NCI-H146 (cell line): ENCODE data around the gene CAMTA1.

Experiments used
- DNase-seq: peaks from one replicate; lab custom pipeline; 2025; lab: John Stamatoyannopoulos, UW

Gene CAMTA1

GRCh38 chr1:6852136-6852890, 67.1 kb downstream of the CAMTA1 start:
- DNase-seq, result no peak

DNA sequence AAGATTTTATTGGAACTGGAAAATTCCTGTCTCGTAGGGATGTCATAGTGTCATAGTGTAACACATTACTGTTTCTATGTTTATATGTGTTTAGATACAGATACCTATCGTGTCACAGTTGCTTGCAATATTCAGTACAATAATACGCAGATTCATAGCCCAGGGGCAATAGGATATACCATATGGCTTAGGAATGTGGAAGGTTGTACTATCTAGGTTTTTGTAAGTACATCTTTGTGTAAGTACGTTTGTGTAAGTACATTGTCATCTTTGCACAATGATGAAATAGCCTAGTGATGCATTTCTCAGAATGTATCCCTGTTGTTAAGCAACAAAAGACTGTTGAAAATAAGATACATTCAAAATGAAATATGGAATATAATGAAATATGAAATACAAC, 68.9 kb downstream of the CAMTA1 start:
- no peak for DNase-seq

GRCh38 chr1:6857831-6858230, 72.6 kb downstream of the CAMTA1 start:
- no peak for DNase-seq

- DNase-seq, result no peak
Measured at GRCh38 chr1:6858596-6858995, 73.3 kb downstream of the CAMTA1 start.

- no peak for DNase-seq
Measured at GRCh38 chr1:6859415-6860343, 74.4 kb downstream of the CAMTA1 start.

DNA sequence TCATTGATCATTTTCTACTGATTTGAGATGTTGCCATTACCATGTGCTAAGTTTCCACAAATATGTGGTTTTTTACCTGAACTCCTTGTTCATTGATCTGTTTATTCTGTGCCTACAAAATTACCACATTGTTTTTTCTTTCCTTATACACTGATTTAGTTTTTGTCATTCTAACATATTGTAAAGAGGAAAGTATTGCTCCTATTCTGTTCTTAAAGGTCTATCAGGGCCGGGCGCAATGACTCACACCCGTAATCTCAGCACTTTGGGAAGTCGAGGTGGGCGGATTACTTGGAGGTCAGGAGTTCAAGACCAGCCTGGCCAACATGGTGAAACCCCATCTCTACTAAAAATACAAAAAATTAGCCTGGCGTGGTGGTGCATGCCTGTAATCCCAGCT, 75.1 kb downstream of the CAMTA1 start:
- no peak for DNase-seq

DNA sequence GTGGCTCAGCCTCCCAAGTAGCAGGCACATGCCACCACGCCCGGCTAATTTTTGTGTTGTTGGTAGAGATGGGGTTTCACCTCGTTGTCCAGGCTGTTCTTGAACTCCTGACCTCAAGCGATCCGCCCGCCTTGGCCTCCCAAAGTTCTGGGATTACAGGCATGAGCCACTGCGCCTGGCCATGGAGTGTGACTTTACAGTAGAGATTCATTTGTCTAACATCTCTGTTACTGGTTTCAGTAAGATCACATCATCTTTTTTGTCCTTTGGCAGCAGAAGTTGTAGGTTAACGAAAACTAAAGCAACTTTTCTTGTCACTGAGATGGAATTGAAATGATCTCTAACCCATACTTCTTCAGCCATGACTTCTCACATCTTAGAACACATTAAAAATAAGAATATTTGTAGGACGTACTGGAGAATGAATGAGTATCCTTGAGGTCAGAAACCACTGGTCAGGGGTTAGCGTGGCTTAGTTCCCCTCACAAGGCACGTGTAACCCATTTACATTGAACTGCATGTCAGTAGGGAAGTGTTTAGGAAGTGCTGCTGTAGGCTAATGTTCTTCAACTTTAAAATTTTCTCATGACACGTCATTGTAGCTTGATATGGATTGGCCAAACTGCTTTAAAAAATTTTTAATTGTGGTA, 75.9 kb downstream of the CAMTA1 start:
- DNase-seq, result no peak

- DNase-seq, result no peak
Measured at GRCh38 chr1:6862906-6863305, 77.7 kb downstream of the CAMTA1 start.

DNA sequence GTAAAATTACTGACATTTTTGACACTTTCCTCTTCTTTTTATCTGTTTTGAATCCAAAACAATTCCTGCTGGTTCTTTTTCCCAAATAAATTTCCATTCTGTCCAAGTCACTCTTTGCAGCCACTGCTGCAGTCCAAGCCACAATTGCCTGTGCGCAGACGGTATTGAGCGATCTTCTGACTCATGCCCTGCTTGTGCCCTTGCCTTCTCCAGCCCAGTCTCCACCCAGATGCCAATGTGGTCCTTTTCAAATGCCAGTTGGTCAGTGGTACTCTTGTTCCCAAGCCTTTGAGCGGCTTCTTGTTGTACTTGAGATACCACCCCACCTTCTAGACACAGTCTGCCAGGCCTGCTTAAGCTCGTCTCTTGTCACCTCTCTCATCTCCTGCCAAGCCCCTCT, 78.9 kb downstream of the CAMTA1 start:
- no peak for DNase-seq

GRCh38 chr1:6866825-6867224, 81.6 kb downstream of the CAMTA1 start:
- DNase-seq, result no peak

- DNase-seq, result no peak
Measured at GRCh38 chr1:6867321-6867720, 82.1 kb downstream of the CAMTA1 start.

GRCh38 chr1:6867729-6868659, 82.7 kb downstream of the CAMTA1 start:
- no peak for DNase-seq

- DNase-seq, result no peak
Measured at GRCh38 chr1:6868660-6869380, 83.6 kb downstream of the CAMTA1 start.

- no peak for DNase-seq
Measured at GRCh38 chr1:6869545-6869944, 84.3 kb downstream of the CAMTA1 start.

GRCh38 chr1:6870086-6870485, 84.8 kb downstream of the CAMTA1 start:
- no peak for DNase-seq

- DNase-seq, result no peak
Measured at GRCh38 chr1:6870571-6870970, 85.3 kb downstream of the CAMTA1 start.

GRCh38 chr1:6871300-6871972, 86.2 kb downstream of the CAMTA1 start:
- DNase-seq, result no peak

DNA sequence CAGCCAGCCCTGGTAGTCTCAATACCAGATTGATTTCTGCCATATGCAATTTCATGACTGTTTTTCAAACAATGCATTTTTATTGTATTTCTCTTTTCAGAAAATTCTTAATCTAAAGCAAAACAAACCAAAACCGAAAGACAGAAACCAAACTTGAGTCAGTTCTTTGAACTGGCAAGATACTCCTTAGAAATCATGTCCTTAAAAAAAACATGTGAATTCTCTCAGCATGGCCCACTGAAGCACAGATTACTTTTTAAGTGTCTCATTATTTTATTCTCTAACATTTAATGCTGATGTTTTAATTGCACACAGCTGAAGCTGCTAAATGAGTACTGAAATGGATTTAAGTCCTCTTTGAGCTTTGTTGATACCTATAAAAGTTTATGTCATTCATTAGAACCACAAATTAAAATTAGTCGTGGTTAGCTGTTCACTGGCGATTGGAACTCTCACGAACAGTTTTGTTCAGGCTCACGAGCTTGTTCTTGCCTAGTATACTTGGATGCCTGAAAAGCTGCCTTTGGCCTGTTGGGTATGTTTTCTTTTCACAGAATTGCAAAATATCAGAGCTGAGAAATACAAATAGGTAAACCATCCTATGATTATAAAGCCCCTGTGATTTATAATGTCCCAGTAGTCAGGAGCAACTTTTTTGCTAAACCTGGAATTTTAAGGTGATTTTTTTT, 87.5 kb downstream of the CAMTA1 start:
- DNase-seq, result no peak

GRCh38 chr1:6873298-6874015, 88.2 kb downstream of the CAMTA1 start:
- DNase-seq, result no peak
